ENCODE measurements around the gene CNTN6. TPM values are rescaled to one million over a fixed set of nuclear protein-coding genes. Genes with fewer than 3 reads are reported as not detected.

The CNTN6 gene
- total RNA-seq, 1 donor from 2014 or later = not detected

GRCh38 chr3:1172644-1173043 lies 79.8 kb downstream of the CNTN6 start:
- intact Hi-C loops (cut with micrococcal nuclease) = no loop called here

GRCh38 chr3:1179146-1179545 lies 86.3 kb downstream of the CNTN6 start:
- intact Hi-C loops (cut with micrococcal nuclease) = no loop called here

GRCh38 chr3:1183320-1184048 lies 90.7 kb downstream of the CNTN6 start:
- intact Hi-C loops (cut with micrococcal nuclease) = no loop called here

- intact Hi-C loops (cut with micrococcal nuclease) = no loop called here
These were observed 97.7 kb downstream of the CNTN6 start for GRCh38 chr3:1190569-1190968.

GRCh38 chr3:1191026-1191425 lies 98.2 kb downstream of the CNTN6 start:
- intact Hi-C loops (cut with micrococcal nuclease) = no loop called here

GRCh38 chr3:1195947-1196346 lies 103.1 kb downstream of the CNTN6 start:
- intact Hi-C loops (cut with micrococcal nuclease) = no loop called here

GRCh38 chr3:1197051-1197450 lies 104.2 kb downstream of the CNTN6 start:
- intact Hi-C loops (cut with micrococcal nuclease) = no loop called here

GRCh38 chr3:1200371-1200770 lies 107.5 kb downstream of the CNTN6 start:
- intact Hi-C loops (cut with micrococcal nuclease) = no loop called here

GRCh38 chr3:1207904-1208303 lies 115.1 kb downstream of the CNTN6 start:
- intact Hi-C loops (cut with micrococcal nuclease) = no loop called here

- intact Hi-C loops (cut with micrococcal nuclease) = no loop called here
These were observed 122.1 kb downstream of the CNTN6 start for GRCh38 chr3:1214933-1215332.

GRCh38 chr3:1216856-1217255 lies 124.0 kb downstream of the CNTN6 start:
- intact Hi-C loops (cut with micrococcal nuclease) = no loop called here

GRCh38 chr3:1227111-1227510 lies 134.3 kb downstream of the CNTN6 start:
- intact Hi-C loops (cut with micrococcal nuclease) = no loop called here

- intact Hi-C loops (cut with micrococcal nuclease) = no loop called here
These were observed 135.5 kb downstream of the CNTN6 start for GRCh38 chr3:1228289-1228688.

GRCh38 chr3:1230920-1231319 lies 138.1 kb downstream of the CNTN6 start:
- intact Hi-C loops (cut with micrococcal nuclease) = no loop called here

GRCh38 chr3:1232276-1232675 lies 139.5 kb downstream of the CNTN6 start:
- intact Hi-C loops (cut with micrococcal nuclease) = no loop called here

- intact Hi-C loops (cut with micrococcal nuclease) = no loop called here
These were observed 142.8 kb downstream of the CNTN6 start for GRCh38 chr3:1235526-1236120.

- intact Hi-C loops (cut with micrococcal nuclease) = no loop called here
These were observed 158.6 kb downstream of the CNTN6 start for GRCh38 chr3:1251282-1252060.

GRCh38 chr3:1252061-1252430 lies 159.2 kb downstream of the CNTN6 start:
- intact Hi-C loops (cut with micrococcal nuclease) = no loop called here

GRCh38 chr3:1262246-1262645 lies 169.4 kb downstream of the CNTN6 start:
- intact Hi-C loops (cut with micrococcal nuclease) = no loop called here

- intact Hi-C loops (cut with micrococcal nuclease) = no loop called here
These were observed 170.3 kb downstream of the CNTN6 start for GRCh38 chr3:1263121-1263520.

- intact Hi-C loops (cut with micrococcal nuclease) = no loop called here
These were observed 177.0 kb downstream of the CNTN6 start for GRCh38 chr3:1269808-1270207.

- intact Hi-C loops (cut with micrococcal nuclease) = no loop called here
These were observed 179.9 kb downstream of the CNTN6 start for GRCh38 chr3:1272546-1273265.
